Glutamatergic neuron (in vitro differentiated cells): ENCODE data around the gene MED12L. TPM values are rescaled to one million over a fixed set of nuclear protein-coding genes. Genes with fewer than 3 reads are reported as not detected.

Source experiments
- DNase-seq: peaks from one replicate; pipeline ENCODE4 v3.0.0; 2022
- H3K27ac Mint-ChIP-seq: one replicate; pipeline ENCODE4 v1.8.0; 2020; ENCODE audit warnings: mild to moderate bottlenecking, mixed read lengths, inconsistent platforms; ENCODE audit not compliant: unreplicated experiment
- H3K27me3 Mint-ChIP-seq: one replicate; pipeline ENCODE4 v1.8.0; 2020; ENCODE audit warnings: mild to moderate bottlenecking, moderate library complexity, mixed read lengths, inconsistent platforms; ENCODE audit not compliant: unreplicated experiment
- H3K36me3 Mint-ChIP-seq: one replicate; pipeline ENCODE4 v1.8.0; 2020; ENCODE audit warnings: mild to moderate bottlenecking, mixed read lengths, inconsistent platforms; ENCODE audit not compliant: unreplicated experiment
- H3K4me1 Mint-ChIP-seq: one replicate; pipeline ENCODE4 v1.8.0; 2020; ENCODE audit warnings: mild to moderate bottlenecking, low read depth, mixed read lengths, inconsistent platforms; ENCODE audit not compliant: unreplicated experiment
- H3K4me3 Mint-ChIP-seq: one replicate; pipeline ENCODE4 v1.8.0; 2020; ENCODE audit warnings: mild to moderate bottlenecking, mixed read lengths, inconsistent platforms; ENCODE audit not compliant: unreplicated experiment
- H3K9me3 Mint-ChIP-seq: one replicate; pipeline ENCODE4 v1.8.0; 2020; ENCODE audit warnings: mild to moderate bottlenecking, moderate library complexity, mixed read lengths, inconsistent platforms; ENCODE audit not compliant: unreplicated experiment
- CTCF ChIP-seq: fragments of 200-600 bp; sonication (generic); IDR thresholded peaks from one replicate; pipeline ENCODE4 v1.5.0; 2021; ENCODE audit not compliant: partially characterized antibody, unreplicated experiment
- total RNA-seq: library from RNA; stranded (reverse); fragmentation: NEBNext Ultra II Directional; extraction: Animal tissue kit (Norgen Biotek cat#: 25700); gene quantifications from one replicate; pipeline ENCODE4 v1.2.1, GENCODE V29; 2021; ENCODE audit not compliant: unreplicated experiment

MED12L gene
- total RNA-seq, 1 donor from 2014 or later = 7.8 TPM

GRCh38 chr3:151366993-151367392, 281.5 kb downstream of the MED12L start:
- TF ChIP-seq CTCF = no peak
- Mint-ChIP-seq H3K4me1 (no peaks in the 10 kb centered on the region), H3K9me3 (no peaks in the 10 kb centered on the region), H3K27ac (no peak overlapping the region), H3K27me3 (no peaks in the 10 kb centered on the region), H3K36me3 (no peaks in the 10 kb centered on the region), H3K4me3 (no peak overlapping the region)
- no peak for DNase-seq

GRCh38 chr3:151367448-151367847, 282.0 kb downstream of the MED12L start:
- no peak for TF ChIP-seq CTCF
- no peak overlapping the region for H3K27ac Mint-ChIP-seq
- no peaks in the 10 kb centered on the region for H3K36me3 Mint-ChIP-seq
- H3K9me3 Mint-ChIP-seq = no peaks in the 10 kb centered on the region
- DNase-seq = no peak
- no peaks in the 10 kb centered on the region for H3K4me1 Mint-ChIP-seq
- no peaks in the 10 kb centered on the region for H3K27me3 Mint-ChIP-seq
- H3K4me3 Mint-ChIP-seq = no peak overlapping the region

GRCh38 chr3:151371526-151371925, 286.1 kb downstream of the MED12L start:
- no peak for DNase-seq
- Mint-ChIP-seq H3K36me3 (no peaks in the 10 kb centered on the region), H3K27ac (no peak overlapping the region), H3K4me1 (no peaks in the 10 kb centered on the region), H3K27me3 (no peaks in the 10 kb centered on the region), H3K4me3 (no peak overlapping the region), H3K9me3 (no peaks in the 10 kb centered on the region)
- no peak for TF ChIP-seq CTCF

GRCh38 chr3:151372063-151372820, 286.8 kb downstream of the MED12L start:
- H3K27ac Mint-ChIP-seq = no peak overlapping the region
- no peak for DNase-seq
- no peaks in the 10 kb centered on the region for H3K27me3 Mint-ChIP-seq
- no peaks in the 10 kb centered on the region for H3K4me1 Mint-ChIP-seq
- no peaks in the 10 kb centered on the region for H3K9me3 Mint-ChIP-seq
- H3K4me3 Mint-ChIP-seq = no peak overlapping the region
- no peaks in the 10 kb centered on the region for H3K36me3 Mint-ChIP-seq
- no peak for TF ChIP-seq CTCF

- no peak overlapping the region for H3K4me3 Mint-ChIP-seq
- H3K27ac Mint-ChIP-seq = no peak overlapping the region
- H3K4me1 Mint-ChIP-seq = no peaks in the 10 kb centered on the region
- no peak for TF ChIP-seq CTCF
- DNase-seq = no peak
- H3K36me3 Mint-ChIP-seq = no peaks in the 10 kb centered on the region
- no peaks in the 10 kb centered on the region for H3K27me3 Mint-ChIP-seq
- H3K9me3 Mint-ChIP-seq = no peaks in the 10 kb centered on the region
Measured at GRCh38 chr3:151377768-151378385, 292.4 kb downstream of the MED12L start.
